Measurements from ENCODE around the gene CANT1.
"Not testable (repeated sequence)": the region's sequence is repeated elsewhere in the genome, so short reads cannot be mapped to it uniquely, and the experiment has no call there.

The CANT1 gene

DNA sequence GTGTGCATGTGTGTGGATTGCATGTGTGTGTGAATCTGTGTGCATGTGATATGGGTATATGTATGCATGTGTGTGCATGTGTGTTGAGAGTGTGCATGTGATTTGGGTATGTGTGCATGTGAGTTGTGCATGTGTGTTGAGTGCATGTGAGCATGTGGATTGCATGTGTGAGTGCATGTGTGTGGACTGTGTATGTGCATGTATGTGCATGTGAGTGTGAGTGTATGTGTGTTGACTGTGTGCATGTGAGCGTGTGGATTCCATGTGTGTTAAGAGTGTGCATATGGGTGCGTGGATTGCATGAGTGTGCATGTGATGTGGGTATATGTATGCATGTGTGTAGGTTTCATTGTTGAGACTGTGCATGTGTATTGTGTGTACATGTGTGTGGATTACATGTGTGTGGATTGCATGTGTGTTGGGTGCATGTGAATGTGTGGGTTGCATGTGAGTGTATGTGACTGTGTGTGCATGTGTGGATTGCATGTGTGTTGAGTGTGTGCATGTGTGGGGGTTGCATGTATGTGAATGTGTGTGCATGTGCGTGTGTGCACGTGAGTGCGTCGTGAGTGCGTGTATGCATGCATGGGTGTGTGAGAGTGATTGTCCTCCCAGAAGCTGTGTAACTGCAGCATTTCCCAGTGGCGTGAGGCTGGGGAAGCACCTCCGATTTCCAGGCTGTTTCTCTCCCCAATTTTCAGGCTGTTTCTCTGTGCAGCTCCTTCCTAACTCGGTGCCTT lies 33.8 kb upstream of the CANT1 start:
- no peak for DNase-seq

GRCh38 chr17:79042421-79043190 lies 33.0 kb upstream of the CANT1 start:
- DNase-seq, result peak; percentile 66

GRCh38 chr17:79041723-79042420 lies 32.3 kb upstream of the CANT1 start:
- no peak for DNase-seq

DNA sequence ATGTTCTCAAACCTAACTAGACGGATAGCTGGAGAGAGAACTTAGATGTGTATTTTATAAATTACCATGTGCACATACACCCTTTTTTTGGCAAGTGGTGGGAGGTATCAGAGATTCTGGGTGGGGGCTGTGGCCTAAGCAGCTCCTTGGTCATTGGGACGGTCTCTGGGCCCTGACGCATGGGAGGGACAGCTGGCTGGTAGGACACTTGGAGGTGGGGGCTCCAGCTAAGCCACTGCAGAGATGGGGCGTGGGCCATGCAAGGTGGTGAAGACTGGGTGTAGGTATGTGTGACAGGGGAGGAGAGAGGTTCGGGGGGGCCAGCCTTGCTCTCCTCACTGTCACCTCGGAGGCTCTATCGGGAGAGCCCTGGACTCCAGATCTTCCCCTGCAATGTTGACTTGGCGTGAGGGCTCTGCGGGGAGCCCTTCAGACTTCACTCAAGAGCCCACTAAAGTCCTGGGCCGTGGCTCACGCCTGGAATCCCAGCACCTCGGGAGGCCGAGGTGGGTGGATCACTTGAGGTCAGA lies 31.5 kb upstream of the CANT1 start:
- DNase-seq, result no peak

DNA sequence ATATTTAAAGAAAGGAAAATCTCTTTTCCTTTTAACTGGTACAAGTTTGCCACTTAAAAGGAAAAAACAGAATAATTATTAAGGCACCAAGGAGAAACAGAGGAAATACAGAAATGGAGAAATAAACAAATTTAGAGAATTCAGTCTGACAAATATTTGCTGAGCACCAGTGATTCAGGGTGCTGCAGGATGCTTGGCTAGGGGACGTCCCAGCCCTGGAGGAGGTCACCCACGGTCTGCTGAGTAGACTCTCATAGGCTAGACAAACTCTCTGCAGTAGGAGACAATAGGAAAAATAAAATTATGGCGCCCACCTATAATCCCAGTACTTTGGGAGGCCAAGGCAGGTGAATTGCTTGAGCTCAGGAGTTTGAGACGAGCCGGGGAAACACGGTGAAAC lies 30.3 kb upstream of the CANT1 start:
- DNase-seq, result no peak

- DNase-seq, result no peak
Measured at GRCh38 chr17:79039171-79039570, 29.6 kb upstream of the CANT1 start.

DNA sequence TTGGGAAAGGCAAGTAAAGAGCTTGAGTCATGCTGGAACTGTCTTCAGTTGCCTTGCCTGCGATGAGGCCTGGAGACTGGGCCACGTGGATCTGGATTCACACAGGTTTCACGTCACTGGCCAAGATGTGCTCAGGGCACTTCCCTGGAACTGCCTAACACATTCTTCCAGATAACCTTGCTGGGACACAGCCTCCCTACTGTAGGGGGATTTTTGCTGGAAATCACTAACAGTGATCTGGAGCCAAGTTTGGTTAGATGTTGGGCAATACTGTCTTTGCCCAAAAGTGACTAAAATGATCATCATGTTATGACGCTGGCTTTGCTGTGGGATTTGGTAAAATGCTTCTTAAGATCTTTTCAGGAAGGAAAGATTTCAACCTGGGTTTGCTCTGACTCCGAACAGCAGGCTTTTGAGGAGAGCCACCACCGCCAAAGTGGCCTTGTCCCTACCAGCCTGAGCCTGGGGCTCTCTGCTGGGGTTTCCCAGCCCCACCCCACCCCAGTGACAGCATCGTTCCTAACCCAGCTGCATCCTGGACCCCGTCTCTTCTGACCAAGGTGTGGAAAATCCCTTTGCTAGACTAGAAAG lies 29.1 kb upstream of the CANT1 start:
- peak; percentile 76 for DNase-seq

- no peak for DNase-seq
Measured at GRCh38 chr17:79036596-79036995, 27.0 kb upstream of the CANT1 start.

- DNase-seq, result no peak
Measured at GRCh38 chr17:79036181-79036580, 26.6 kb upstream of the CANT1 start.

DNA sequence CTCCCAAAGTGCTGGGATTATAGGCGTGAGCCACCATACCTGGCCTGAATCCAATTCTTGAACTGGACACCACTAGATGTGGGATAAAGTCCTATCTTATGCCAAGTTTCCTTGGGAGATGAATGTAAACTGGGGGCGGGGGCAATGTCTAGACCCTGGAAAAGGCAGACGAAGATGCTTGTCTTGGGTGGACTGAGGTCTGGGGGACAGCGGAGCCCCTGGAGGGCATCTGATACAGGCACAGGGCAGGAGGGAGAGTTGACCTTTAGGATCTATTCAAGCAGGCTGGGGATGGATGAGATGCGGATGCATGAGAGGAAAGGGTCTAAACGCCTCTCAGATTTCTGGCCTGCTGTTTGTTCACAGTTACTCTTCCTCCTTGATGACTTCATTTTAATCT lies 26.1 kb upstream of the CANT1 start:
- DNase-seq, result no peak

DNA sequence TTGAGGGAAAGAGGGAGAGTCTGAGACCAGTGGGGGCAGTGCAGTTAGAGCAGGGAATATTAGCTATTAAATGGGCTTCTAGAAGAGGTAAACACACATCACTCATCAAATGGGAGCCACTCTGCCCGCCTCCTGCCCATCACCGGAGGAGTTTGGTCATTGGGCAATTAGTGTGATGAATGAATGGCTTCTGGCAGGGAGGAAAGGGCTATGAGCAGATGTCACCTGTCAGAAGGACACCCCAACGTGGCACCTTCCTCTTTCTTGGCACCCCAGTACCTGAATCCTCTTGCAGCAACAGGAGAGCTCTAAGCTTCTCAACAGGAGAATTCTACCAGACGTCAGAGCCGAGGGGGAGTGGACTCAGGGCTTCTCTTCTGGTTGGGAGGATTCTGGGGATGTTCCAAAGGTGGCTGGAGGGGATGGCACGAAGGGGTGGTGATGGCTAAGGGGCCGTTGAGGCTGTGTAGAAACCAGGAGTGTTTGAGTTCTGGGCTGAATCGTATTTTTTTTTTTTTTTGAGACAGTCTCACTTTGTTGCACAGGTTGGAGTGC lies 25.4 kb upstream of the CANT1 start:
- no peak for DNase-seq

- DNase-seq, result no peak
Measured at GRCh38 chr17:79033741-79034501, 24.4 kb upstream of the CANT1 start.

- no peak for DNase-seq
Measured at GRCh38 chr17:79033046-79033616, 23.6 kb upstream of the CANT1 start.

- no peak for DNase-seq
Measured at GRCh38 chr17:79031996-79032875, 22.7 kb upstream of the CANT1 start.

DNA sequence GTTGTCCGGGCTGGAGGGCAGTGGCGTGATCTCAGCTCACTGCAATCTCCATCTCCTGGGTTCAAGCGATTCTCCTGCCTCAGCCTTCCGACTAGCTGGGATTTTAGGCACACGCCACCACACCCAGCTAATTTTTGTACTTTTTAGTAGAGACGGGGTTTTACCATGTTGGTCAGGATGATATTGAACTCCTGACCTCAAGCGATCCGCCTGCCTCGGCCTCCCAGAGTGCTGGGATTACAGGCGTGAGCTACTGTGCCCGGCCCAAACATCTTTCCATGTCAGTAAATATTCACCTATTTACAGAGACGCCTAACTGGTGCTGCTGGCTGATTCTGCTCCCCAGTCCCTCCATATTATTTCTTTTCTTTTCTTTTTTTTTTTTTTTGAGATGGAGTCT lies 21.1 kb upstream of the CANT1 start:
- not testable (repeated sequence) for DNase-seq

- DNase-seq, result no peak
Measured at GRCh38 chr17:79029327-79030009, 19.9 kb upstream of the CANT1 start.

GRCh38 chr17:79028496-79029326 lies 19.1 kb upstream of the CANT1 start:
- no peak for DNase-seq

DNA sequence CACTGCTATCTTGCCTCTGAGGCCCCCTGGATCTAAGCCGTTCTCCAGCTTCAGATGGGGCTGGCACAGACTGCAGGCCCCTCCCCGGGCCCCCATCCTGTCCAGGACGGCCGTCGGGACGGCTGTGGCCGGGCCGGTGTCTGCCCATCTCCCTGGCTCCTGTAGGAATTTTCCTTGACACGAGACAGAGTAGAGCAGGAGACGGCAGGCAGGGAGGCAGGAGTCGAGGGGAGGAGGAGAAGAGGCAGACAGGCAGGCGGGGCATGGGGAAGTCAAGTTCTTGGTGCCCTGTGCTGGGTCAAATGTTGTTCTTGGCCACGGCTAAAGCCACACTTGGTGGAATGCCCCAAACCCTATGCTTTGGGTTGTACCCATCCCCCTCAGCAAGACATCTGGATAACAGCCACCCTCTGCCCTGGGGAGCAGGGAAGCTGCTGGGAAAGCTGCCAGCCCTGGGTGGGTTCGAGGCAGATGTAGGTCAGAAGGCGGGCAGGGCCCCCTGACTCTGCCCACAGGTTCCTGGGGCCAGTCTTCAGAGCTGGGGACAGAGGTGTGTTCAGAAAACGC lies 18.4 kb upstream of the CANT1 start:
- peak; percentile 17 for DNase-seq

Data from T1000 (cell line).